Measurements from ENCODE around the gene TAS1R2.

- no peak for TF ChIP-seq ZNF565 (CRISPR knock-in tag; conservative IDR thresholded peaks at IDR 0.05; ENCODE audit: low read depth)
- no peak for TF ChIP-seq ZC3H10 (CRISPR knock-in tag; IDR thresholded peaks at IDR 0.05)
- TF ChIP-seq TOX (CRISPR knock-in tag; IDR thresholded peaks at IDR 0.05; ENCODE audit: borderline replicate concordance): no peak
- no peak for TF ChIP-seq PATZ1 (CRISPR knock-in tag; IDR thresholded peaks at IDR 0.05; ENCODE audit: borderline replicate concordance)
- TF ChIP-seq ZFP30 (CRISPR knock-in tag; IDR thresholded peaks at IDR 0.05): no peak
- TF ChIP-seq ESRRG (CRISPR knock-in tag; IDR thresholded peaks at IDR 0.05): no peak
- TF ChIP-seq POU6F1 (CRISPR knock-in tag; IDR thresholded peaks at IDR 0.05; ENCODE audit: borderline replicate concordance, low read depth): no peak
- TF ChIP-seq BACH2 (CRISPR knock-in tag; IDR thresholded peaks at IDR 0.05; ENCODE audit: borderline replicate concordance): no peak
- no peak for TF ChIP-seq OSR1 (CRISPR knock-in tag; IDR thresholded peaks at IDR 0.05)
- TF ChIP-seq CSRNP3 (CRISPR knock-in tag; IDR thresholded peaks at IDR 0.05): no peak
These were observed 3.0 kb downstream of the TAS1R2 start for GRCh38 chr1:18856435-18856834.
